Measurements from ENCODE around the gene COL4A2.

COL4A2 gene

DNA sequence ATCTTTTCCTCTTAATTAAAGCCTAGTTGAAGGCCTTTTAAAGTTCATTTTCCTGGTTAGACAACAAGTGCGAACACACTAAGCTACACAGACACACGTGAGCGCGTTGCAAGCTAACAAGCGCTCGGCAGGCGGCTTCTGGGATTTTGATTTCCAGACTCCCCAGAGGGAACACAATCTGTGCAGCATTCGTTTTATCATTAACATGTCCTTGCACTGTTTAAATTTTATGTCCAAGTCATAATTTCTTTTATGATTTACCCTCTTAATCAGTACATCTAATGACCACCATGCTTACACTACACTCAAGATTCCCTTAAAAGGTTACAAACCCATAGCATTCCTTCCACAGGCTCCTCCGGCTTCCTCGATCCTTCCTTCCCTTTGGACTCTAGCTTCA is 16.9 kb upstream of the COL4A2 start:
- no peak overlapping the region for H3K4me3 ChIP-seq (ENCODE audit: low read depth, low read length)
- TF ChIP-seq, protein P1, sequence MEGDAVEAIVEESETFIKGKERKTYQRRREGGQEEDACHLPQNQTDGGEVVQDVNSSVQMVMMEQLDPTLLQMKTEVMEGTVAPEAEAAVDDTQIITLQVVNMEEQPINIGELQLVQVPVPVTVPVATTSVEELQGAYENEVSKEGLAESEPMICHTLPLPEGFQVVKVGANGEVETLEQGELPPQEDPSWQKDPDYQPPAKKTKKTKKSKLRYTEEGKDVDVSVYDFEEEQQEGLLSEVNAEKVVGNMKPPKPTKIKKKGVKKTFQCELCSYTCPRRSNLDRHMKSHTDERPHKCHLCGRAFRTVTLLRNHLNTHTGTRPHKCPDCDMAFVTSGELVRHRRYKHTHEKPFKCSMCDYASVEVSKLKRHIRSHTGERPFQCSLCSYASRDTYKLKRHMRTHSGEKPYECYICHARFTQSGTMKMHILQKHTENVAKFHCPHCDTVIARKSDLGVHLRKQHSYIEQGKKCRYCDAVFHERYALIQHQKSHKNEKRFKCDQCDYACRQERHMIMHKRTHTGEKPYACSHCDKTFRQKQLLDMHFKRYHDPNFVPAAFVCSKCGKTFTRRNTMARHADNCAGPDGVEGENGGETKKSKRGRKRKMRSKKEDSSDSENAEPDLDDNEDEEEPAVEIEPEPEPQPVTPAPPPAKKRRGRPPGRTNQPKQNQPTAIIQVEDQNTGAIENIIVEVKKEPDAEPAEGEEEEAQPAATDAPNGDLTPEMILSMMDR (IDR thresholded peaks at IDR 0.05; ENCODE audit: borderline replicate concordance, insufficient read depth, low read depth, low read length): no peak

DNA sequence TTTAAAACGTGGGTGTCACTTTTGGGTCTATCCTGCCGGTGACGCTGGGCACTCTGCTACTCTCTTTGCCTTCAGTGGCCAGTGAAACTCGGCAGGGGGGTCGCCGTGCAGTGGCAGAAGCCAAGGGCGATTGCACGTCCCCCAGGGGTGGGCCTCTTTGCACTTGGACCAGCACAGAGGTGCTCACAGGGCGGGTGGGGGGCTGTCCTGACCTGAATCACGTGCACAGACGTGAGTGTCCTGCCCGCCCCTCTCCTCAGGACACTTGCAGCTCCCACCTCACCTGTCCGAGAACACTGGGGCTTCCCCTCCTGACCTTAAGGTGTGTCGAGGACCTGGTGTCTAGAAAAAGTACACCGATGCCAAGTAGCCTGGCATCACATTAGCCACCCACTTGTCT is 16.3 kb upstream of the COL4A2 start:
- TF ChIP-seq, protein P1 (IDR thresholded peaks at IDR 0.05; ENCODE audit: borderline replicate concordance, insufficient read depth, low read depth, low read length): no peak
- H3K4me3 ChIP-seq (ENCODE audit: low read depth, low read length): no peak overlapping the region

DNA sequence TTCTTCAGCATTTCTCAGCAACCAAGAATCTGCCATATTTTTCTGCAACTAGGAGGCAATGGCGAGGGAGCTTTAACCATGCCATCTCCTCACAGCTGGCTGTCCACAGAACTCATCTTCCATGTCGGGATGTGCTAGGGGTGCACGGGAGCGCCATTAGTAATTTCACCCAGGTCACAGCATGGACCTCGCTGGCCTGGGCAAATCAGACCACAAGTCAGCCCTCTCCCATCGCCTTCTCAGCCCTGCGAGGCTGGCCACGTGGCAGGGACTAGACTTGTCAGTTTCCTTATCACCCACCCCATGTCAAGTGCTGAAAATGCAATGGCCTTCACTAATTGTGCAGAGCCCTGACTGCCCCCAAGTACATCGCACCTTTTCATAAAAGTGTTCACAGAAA is 15.8 kb upstream of the COL4A2 start:
- TF ChIP-seq, protein P1 (IDR thresholded peaks at IDR 0.05; ENCODE audit: borderline replicate concordance, insufficient read depth, low read depth, low read length): no peak
- H3K4me3 ChIP-seq (ENCODE audit: low read depth, low read length): no peak overlapping the region

DNA sequence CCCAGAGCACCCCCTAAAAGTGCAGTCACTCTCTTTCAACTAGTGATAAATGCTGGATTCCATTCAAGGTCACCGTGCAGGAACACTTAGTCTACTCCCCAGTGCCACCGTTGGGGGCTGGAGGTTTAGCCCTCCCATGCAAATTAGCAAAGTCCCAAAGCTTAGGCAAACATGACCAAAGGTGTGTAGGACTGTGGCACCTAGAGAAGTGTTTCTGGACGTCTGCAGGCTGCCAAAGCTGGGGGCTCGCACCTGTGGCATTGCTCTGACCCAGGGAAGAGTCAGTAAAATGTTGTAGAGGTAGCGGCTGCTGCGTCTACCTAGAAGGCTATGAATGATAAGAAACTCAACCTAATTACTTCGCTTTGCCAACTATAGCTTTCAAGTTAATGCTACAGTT is 14.0 kb upstream of the COL4A2 start:
- H3K4me3 ChIP-seq (ENCODE audit: low read depth, low read length): no peak overlapping the region
- TF ChIP-seq, protein P1 (IDR thresholded peaks at IDR 0.05; ENCODE audit: borderline replicate concordance, insufficient read depth, low read depth, low read length): no peak

DNA sequence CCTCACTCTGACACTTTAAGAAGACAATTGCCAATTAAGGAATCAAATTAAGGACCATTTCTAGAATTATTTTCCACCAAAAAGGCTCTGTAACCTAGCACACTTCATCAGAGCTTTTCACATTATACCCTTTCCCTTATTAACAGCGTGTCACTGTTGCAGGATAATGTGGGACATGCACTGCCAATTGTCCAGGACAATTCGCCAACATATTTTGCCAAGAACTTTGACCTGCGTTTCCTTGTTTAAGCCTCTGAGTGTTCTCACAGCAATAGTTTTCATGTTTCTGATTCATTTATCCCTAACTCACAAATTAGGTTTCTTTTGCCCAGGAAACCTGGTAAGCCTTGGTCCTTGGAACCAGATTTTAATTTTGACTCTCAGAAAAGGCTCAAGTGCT is 13.4 kb upstream of the COL4A2 start:
- H3K4me3 ChIP-seq (ENCODE audit: low read depth, low read length): no peak overlapping the region
- TF ChIP-seq, protein P1 (IDR thresholded peaks at IDR 0.05; ENCODE audit: borderline replicate concordance, insufficient read depth, low read depth, low read length): no peak

DNA sequence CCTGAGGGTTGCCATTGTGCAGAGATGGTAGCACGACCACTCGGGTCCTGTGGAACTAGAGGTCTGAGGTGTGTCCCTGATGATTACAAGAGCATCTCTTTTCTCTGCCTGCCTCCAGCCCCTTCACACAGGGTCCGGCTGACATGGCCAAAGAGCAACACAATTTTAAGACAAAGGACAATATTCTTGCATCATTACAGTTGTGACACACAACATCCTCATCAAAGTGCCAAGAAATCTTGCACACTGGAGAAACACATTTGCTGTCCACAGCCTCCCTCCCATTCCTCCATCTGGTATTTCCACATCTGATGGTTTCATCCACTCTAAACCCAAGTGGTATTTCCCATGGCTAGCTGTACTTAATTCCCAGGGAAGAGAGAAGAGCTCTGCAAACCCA is 12.9 kb upstream of the COL4A2 start:
- TF ChIP-seq, protein P1 (IDR thresholded peaks at IDR 0.05; ENCODE audit: borderline replicate concordance, insufficient read depth, low read depth, low read length): no peak
- no peak overlapping the region for H3K4me3 ChIP-seq (ENCODE audit: low read depth, low read length)

DNA sequence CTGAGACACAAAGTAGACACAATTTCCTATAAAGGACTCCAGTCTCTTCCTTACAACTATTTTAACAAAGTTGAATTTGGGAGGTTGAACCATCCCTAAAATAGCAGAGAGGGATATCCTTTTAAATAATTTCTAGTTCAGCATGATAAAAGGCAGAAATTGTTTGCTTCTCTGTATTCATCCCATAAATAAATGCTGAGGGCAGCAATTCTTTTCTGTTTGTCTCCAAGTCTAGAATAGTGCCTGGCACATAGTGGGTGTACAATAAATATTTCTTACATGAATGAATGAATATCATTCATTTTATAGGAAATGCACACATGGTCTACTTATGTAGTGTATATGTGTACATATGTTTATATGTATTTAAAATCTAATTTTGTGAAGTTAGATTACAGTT is 12.5 kb upstream of the COL4A2 start:
- TF ChIP-seq, protein P1 (IDR thresholded peaks at IDR 0.05; ENCODE audit: borderline replicate concordance, insufficient read depth, low read depth, low read length): no peak
- no peak overlapping the region for H3K4me3 ChIP-seq (ENCODE audit: low read depth, low read length)
